AG20443 (cell line): ENCODE measurements around the gene ARMH2.

Source experiments
- DNase-seq: peaks from one replicate; pipeline ENCODE4 v3.0.0; 2012; ENCODE audit warnings: low spot score, mixed read lengths

The ARMH2 gene

DNA sequence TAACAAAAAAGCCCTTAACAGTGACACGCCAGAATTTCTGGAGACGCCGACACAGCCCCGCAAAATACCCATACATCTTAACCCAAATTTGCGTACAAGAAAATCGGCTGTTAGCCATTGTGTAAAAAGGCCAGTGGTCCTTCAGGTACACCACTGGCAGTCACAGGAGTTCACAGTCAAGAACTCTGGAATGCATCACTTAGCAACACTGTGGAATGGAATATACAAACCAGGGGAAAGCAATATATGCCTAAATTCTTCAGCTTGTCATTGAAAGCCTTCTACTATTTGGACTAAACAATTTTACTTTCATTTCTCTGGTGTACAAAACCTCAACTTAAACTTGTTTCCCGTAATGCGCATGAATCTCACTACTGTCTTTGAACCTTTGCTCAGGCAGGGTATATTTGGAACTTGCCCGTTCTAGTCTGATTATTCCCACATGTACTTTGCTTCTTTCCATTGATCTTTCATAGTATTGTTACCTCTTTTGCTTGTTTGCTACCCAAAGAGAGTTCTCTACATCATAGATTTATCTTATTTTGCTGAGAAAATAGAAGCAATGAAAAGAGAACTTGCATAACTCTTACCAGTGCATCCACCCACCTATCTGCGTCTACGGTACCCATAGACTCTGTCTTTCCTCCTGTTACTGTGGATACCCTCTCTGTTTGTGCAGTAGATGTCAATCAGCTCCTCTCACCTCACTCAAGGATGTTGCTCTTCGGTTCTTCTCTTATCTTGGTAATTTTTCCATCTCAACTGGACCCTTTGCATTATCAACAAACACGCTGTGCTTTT lies at the start of gene ARMH2:
Gene ARMH2, minus strand, starts transcription at position 178 of the 801 bp plus-strand sequence. Its CDS starts 60 bp downstream, at position 118.
- DNase-seq: no peak

DNA sequence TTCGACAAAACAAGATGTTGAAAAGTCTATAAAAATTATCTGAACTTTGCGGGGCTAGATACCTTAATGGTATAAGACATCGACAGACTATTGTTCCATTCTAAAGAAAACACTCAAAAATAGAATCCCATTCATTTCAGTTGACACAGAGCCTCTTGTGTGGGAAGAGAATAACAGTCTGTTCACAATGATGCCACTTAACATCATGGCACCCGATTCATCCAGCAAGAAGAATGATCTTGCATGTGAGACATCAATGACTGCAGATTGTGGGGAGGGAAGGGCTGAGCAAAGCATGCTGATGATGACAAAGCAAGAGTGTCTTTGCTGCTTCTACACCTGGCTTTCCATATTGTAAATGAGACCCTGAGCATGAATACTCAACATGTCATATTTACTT lies 49.7 kb upstream of the ARMH2 start:
- DNase-seq: no peak

DNA sequence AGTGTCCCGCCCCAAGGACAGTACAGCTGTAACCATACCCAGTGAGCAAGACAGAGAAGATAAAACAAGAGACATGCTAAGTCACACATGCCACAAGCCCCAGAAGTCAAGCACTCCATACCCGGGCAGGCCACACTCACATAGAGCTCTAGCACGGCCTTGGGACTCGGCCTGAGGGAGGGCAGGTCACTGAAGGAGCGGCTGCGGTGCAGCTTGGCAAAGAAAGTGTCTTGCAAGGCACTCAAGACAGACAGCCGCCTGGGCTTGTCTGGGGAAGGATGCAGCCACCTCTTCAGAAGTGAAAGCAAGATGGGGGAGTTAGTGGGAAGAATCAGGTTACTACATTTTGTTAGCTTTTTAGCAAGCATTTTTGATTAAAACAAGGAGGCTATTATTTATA lies 48.7 kb upstream of the ARMH2 start:
- no peak for DNase-seq

DNA sequence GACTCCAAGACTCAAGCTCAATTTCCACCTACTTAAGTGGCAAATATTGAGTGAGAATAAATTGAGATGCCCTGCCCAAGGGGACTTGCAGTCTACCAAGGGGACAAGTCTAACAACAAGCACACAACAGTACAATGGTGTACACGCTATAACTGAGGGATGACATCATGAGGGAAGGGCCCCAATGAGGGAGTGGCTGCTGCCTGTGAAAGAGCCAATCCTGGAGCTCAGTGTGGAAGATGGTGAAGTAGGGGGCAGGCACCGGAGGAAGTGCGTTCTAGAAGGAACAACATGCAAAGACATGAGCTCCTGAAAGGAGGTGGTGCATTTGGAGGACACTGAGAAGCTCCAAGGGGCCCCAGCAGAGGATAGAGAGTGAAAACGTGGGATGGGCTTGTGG lies 46.9 kb upstream of the ARMH2 start:
- no peak for DNase-seq

DNA sequence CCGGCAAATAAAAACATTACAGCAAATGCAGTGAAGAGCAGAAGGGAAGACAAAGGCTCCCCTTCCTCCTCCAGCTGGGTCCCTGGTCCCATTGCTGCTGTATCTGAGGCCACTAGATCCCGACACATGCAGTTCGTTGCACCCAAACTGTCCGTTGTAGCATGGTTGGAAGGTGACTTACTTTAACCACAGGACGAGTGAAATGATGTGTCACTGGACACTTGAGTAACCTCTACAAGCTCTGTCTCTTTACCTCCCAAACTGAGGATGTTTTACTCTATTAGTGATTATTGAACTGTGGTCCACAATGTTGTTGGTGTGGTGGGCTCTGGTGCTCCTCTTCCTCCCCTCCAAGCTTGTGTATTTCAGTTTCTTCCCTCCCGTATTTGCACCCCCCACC lies 46.2 kb upstream of the ARMH2 start:
- DNase-seq: no peak

DNA sequence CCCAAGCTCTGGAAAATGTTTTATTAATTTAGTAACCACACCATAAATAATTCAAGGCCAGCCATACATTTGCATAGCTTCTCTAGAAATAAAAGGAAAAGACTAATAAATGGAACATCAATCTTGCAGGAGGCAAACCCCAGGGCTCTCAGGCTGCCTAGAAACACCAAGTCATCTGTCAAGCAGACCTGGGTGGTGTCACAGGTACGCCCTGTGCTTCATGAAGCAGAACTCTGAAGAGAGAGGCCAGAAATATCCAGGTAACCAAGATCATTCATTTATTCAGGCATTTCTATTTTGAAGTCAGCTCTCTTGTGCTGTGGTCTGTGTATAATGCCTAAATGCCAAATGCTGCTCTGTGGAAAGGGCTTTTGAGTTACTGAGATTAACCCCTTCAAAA lies 45.3 kb upstream of the ARMH2 start:
- DNase-seq: no peak

DNA sequence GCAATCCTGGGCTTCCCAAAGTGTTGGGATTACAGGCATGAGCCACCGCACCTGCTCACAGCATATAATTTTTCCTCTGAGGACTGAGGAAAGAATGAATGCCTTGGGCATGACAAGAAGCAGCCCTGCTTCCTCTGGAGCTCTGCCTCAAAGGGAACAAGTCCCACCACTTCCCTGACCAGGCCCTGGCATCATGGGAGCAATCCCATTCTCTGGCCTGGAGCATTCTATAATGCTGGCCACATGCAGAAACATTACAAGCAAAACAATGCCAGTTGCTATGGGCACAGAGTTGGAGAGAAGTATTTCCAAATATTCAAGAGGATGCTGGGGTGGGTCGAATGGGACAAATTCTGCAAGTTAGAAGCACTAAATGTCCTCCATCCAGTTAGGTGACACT lies 41.5 kb upstream of the ARMH2 start:
- DNase-seq: no peak

DNA sequence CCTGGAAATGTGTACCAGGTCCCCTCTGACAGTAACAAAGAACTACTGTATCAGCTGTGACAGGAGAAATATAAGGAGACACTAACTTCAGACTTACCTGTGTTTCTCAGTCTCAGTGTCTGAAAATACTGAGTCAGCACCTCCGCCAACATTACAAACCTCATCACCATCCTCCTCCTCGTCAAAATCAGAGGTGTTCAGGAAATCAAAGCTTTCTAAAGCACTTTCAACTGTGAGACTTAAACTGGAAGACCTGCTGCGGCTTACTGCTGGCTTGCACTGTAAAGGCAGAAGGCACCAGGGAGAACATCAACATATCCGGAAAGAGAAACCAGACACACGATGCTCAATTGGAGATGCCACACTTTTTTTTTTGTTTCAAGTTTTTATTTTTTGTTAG lies 40.3 kb upstream of the ARMH2 start:
- DNase-seq: no peak

DNA sequence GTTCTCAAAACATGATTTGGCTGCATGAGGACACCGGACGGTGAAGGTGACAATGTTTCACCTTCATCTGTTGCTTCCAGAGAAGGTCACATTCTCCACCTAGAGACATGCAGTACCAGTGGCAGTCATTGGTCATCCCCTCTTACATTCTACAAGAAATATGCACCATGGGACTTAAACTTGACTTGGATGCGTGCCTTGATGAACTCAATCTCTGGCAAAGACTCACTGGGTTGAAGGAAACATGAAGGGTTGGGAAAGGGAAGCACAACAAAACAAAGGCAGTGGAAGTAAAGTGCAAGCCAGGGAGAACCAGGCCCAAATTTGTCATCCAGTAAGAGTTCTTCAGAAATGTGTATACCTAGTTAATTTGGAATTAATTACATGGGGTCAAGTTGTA lies 39.4 kb upstream of the ARMH2 start:
- peak; percentile 45 for DNase-seq

DNA sequence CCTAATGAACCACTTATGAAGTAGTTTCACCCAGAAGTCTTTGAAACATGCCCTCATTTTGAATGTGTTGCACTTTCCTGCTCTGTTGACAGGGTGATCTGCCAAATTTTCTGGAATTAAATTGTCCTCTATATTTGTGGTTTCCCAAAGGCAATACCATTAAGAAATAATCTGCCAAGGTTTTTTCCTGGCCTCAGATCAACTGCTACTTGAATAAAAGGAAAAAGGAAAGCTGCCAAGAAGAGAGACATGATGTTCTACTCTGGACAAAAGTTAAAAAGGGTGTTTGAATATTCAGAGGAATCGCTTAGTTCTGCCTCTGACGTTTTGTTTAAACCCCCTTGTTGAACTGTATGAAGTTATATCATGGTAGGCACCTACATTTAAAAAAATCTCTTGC lies 37.4 kb upstream of the ARMH2 start:
- DNase-seq: no peak

DNA sequence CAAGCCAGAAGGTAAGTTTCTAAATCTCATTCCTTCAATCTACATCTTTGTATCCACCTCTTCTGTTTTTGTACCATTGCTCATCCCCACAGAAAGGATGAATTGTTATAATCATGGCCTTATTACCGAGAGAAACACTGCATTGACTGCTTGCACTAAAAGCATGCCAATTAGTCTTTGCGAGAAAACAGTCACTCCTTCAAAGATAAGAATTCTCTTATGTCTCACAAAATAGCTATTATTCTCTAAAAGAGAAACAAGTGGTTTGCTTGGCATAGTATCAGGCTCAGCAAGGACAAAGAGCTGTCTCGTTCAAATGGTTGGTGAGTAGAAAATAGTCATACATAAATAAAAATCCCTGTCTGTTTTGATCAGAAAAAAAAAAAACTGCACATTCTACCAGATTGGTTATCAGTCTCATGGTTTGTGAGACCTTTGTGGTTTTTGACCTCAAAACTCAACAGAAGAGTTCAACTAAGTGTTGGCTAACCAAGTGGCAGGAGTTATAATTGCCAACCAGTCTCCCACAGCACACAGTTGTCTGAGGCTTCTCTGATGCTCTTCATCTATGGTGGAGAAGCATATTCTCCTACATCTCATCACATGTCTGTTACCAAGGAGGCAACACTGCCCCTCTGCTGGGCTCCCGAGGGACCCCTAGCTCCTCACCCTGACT lies 35.1 kb upstream of the ARMH2 start:
- DNase-seq: no peak

DNA sequence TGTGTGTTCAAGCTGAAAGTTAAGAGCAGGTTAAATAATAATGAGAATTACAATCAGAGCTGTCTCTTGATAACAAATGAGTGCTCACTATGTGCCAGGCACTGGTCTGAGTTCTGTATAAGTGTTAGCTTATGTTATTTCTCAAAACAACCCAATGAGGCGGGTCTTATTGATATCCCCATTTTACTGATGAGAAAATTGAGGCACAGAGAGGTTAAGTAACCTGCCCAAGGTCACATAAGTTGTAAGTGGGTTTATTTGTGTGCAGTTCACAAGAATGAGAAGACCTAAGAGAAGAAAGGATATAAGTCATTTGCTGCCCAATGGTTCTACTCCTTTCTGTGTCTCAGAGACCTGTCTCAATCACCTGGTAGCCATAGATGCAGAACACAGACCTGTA lies 34.1 kb upstream of the ARMH2 start:
- DNase-seq: no peak

DNA sequence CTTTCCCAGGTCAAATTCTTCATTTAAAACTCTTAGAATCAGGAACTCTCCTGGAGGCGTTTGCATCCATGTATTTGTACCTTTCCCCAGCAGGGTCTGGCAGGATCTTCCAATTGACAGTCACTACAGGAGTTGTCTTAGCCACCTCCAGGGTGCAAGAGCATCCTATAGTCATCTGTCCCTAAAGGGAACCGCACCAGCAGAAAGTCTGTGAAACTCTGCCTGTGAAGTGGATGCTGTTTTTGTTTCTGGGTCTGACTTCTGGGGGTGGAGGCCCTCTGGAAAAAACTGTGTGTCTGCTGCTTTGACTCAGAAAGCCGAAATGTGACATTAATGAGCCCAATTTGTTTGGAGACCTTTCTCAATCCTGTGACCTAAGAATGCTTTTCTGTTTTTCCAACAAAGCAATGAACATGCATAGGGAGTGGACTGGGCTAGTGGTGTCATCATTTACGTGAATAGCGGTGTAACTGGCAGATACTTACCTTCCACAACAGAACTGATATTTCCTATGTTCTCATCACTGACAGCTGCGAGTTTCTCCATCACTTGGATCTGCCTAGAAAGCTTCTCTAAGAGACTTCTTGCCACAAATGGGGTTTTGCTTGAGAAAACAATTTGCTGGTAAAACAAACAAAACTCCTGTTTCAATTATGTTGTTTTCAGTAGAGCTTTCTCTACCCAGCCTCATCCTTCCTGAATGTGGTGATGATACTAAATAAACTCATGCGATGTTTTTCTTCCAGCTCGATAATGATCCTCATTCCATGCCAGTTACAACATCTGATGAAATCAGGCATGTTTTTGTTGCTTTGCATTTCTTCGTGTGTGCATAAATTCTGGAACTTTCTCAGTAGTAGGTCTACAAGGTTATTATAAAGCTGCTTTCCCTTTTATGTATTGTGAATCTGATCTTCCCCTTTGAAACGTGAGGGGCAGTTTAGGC lies 33.3 kb upstream of the ARMH2 start:
- DNase-seq: peak; percentile 66

DNA sequence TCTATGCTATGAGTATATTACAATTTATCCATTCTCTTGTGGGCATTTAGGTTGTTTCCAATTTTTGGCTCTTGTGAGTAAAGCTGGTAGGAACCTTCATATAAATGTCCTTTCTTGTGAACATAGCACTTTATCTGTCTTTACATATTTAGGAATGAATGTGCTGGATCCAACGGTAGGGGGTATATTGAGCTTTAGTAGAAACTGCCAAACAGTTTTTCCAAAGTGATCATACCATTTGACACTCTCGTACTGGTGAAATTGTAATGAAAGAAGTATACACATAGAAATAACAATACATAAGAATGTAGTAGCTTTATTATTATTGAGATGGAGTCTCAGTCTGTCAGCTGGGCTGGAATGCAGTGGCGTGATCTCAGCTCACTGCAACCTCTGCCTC lies 30.9 kb upstream of the ARMH2 start:
- no peak for DNase-seq

DNA sequence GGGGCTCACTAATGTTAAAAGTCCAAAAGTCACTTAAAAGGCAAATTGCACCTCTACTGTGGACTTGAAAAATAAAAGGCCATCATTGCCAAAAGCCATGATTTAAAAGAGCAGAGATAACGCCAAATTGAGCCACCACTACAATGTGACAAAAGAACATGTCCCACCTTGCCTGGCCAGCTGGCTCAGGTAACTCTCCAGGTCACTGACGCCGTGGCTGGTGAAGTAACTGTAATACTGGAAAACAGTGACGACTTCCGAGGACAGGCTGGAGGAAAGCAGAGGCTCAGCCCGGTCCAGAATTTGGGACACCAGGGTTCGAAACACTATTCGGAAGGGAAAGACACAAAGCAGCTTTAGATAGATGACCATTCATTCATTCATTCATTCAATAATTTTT lies 29.3 kb upstream of the ARMH2 start:
- DNase-seq: no peak

DNA sequence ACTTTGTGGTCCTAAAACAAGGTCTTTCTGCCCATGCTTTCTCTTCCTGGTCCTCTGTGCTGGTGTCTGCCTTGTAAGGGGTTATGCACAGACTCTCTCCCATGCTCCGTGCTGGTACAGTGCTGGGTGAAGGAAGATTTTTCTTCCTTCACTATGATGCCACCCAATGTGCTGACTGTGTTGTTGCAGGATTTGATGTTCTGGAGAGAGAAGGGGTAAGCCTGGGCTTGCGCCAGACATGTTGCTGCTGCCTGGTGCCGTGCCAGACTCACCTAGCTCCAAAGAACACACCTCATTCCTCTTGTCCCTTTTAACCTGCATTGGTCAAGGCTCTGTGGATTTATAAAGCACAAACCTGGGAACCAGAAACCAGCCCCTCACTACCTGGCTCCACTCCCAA lies 28.4 kb upstream of the ARMH2 start:
- DNase-seq: no peak

DNA sequence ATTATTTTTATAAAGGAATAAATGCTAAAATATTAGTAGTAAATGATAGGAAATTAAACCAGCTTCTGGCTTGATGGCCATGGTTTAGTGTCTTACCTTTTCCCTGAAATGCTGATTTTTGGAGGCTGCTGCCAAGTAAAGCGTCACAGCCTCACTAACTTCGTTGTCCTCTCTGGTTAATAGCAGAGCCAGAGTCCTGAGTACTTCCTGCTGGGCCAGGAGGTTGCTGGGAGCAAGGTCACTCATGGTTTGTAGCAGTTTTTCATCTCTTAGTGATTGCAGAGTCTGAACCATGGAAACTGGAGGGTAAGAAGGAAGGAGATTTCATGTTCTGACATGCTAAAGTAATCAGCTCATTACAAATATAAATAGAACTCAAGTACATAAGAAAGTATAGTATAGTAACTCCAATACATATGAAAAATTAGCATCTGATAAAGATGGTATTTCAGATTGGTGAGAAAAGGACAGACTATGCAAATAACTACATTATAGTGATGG lies 26.5 kb upstream of the ARMH2 start:
- no peak for DNase-seq

DNA sequence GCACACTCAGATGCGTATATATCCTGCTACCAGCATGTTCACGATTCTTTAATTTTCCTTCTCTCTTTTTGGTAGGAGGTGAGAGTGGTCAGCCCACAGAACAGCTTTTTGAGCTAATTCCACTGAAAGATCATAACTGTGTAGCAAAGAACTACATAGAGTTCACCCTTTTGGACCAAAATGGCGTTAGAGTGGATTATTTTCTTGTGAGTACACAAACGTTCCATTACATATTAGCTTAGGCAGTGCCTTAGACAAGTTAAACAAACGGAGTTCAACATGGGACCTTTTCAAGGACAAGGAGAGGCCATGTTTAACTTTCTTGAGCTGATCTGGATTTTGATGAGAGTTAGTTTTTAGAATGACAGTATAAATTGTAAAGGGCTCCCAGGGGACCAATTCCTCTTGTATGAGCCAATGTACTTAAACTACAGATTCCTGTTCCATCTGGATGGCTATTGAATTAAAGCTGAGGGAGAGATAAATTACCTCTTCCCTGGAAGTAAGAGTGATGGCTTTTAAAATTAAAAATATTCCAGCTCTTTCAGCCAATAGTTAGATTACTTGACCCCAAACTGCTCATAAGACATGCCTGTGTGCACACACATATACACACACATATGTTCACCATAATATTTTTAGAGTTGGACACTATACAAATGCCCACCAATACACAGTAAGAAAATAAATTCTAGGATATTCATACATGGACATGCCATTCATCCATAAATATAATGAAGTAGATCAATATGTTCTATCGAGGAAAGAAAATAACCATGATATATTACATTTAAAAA lies 25.6 kb upstream of the ARMH2 start:
- DNase-seq: no peak

DNA sequence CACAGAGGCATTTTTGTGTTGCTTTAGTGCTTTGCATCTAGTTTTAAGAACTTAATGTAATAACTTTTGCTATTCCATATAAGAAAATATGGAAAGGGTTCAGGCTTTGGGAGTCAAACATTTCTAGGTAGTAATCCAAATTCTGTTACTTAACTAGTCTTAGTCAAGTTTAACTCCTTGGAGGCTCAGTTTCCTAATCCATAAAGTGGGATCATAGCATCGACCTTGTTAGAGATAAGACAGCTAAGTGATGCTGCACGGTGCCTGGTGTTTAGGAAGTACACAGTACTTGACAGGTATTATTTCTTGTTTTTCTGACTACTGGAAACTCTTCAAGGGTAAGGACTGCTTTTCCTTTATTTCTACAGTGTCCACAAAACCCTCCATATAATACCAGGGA lies 24.5 kb upstream of the ARMH2 start:
- no peak for DNase-seq

DNA sequence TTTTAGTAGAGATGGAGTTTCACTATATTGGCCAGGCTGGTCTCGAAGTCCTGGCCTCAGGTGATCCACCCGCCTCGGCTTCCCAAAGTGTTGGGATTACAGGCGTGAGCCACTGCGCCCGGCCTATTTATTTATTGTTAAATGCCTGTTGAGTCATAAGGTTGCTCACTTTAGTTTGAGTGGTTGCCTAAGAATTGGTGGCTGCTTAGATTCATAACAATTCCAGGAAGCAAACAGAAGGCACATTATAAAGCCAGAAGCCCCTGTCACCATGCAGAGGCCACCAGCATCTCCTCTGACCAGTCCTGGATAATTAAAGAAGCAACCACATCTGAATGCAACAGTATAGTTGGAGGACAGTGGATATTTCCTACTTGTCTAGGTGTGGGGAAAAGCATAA lies 24.0 kb upstream of the ARMH2 start:
- no peak for DNase-seq

DNA sequence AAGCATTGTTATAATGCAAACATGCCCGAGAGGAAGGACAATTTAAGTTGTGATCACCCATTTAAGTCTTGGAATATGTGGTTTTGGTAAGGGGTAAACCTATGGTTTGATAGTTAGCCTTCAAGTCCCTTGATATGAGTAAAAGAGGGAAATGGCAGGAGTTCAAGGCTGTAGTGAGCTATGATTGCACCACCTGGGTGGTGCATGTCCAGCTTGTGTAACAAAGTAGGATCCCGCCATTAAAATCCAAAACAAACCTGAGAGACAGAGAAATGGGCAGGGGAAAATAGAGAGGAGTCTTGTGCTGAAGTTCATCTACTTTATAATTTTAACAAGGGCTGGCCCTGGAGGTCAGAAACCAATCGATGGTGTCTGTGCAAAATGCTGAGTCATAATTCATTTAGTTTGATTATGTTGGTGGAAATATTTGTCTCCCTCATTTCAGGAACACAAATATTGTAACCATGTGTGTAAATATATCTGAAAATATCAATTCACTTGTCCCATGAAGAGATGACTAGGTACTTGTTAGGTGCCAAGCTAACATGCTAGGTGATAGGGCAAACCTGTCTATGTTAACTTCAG lies 23.2 kb upstream of the ARMH2 start:
- no peak for DNase-seq
